Nephron (organoid): ENCODE results near the gene CCDC73.

Source experiments
- H3K27ac Mint-ChIP-seq, 3 experiments: 2 replicates each; pipeline ENCODE4 v1.8.0; 2020; ENCODE audit warnings: mixed read lengths in 3 of 3, mild to moderate bottlenecking in 2 of 3, moderate library complexity in 1 of 3
- H3K27me3 Mint-ChIP-seq: 2 replicates; pipeline ENCODE4 v1.8.0; 2021; ENCODE audit warnings: low read depth, mild to moderate bottlenecking, moderate library complexity, mixed read lengths
- H3K36me3 Mint-ChIP-seq: 2 replicates; pipeline ENCODE4 v1.8.0; 2020; ENCODE audit warnings: low read depth, mixed read lengths
- H3K4me1 Mint-ChIP-seq: 2 replicates; pipeline ENCODE4 v1.8.0; 2020; ENCODE audit warnings: mixed read lengths
- H3K4me3 Mint-ChIP-seq, 3 experiments: 2 replicates each; pipeline ENCODE4 v1.8.0; 2020; ENCODE audit warnings: mild to moderate bottlenecking in 3 of 3, mixed read lengths in 3 of 3, moderate library complexity in 2 of 3
- H3K9me3 Mint-ChIP-seq: 2 replicates; pipeline ENCODE4 v1.8.0; 2020; ENCODE audit warnings: mixed read lengths
- TF ChIP-seq, protein P1 (sequence below), 3 experiments: fragments of 200-600 bp; sonication (generic); IDR thresholded peaks; one replicate each; pipeline ENCODE4 v1.5.0; 2021; ENCODE audit warnings: antibody characterized with exemption in 3 of 3; ENCODE audit not compliant: unreplicated experiment in 3 of 3

CCDC73 gene

GRCh38 chr11:32569313-32569881, 225.1 kb downstream of the CCDC73 start:
- Mint-ChIP-seq H3K9me3 (no peaks in the 10 kb centered on the region), H3K4me1 (peaks cover 32% of the 10 kb centered on the region), H3K36me3 (no peaks in the 10 kb centered on the region), H3K4me3 (no peak overlapping the region), H3K27me3 (no peaks in the 10 kb centered on the region), H3K27ac (peak overlapping the region in 1 of 3 experiments; percentile 43)
- TF ChIP-seq, protein P1, sequence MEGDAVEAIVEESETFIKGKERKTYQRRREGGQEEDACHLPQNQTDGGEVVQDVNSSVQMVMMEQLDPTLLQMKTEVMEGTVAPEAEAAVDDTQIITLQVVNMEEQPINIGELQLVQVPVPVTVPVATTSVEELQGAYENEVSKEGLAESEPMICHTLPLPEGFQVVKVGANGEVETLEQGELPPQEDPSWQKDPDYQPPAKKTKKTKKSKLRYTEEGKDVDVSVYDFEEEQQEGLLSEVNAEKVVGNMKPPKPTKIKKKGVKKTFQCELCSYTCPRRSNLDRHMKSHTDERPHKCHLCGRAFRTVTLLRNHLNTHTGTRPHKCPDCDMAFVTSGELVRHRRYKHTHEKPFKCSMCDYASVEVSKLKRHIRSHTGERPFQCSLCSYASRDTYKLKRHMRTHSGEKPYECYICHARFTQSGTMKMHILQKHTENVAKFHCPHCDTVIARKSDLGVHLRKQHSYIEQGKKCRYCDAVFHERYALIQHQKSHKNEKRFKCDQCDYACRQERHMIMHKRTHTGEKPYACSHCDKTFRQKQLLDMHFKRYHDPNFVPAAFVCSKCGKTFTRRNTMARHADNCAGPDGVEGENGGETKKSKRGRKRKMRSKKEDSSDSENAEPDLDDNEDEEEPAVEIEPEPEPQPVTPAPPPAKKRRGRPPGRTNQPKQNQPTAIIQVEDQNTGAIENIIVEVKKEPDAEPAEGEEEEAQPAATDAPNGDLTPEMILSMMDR (IDR thresholded peaks at IDR 0.05; ENCODE audit: unreplicated experiment in 3 of 3) = no peak

DNA sequence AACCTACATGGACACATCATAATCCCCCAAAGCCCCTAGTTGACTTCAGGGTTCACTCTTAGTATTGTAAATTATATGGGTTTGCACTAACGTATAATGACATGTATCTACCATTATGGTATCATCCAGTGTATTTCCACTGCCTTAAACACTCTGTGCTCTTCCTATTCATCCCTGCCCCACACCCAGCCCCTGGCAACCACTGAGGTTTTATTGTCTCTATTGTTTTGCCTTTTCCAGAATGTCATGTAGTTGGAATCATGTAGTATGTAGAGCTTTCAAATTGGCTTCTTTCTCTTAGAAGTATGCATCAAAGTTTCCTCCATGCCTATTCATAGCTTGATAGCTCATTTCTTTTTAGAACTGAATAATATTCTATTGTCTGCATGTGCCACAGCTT, 227.3 kb downstream of the CCDC73 start:
- Mint-ChIP-seq H3K4me1 (peaks cover 33% of the 10 kb centered on the region), H3K4me3 (no peak overlapping the region), H3K27ac (peak overlapping the region in 1 of 3 experiments; percentile 30), H3K27me3 (no peaks in the 10 kb centered on the region), H3K36me3 (no peaks in the 10 kb centered on the region), H3K9me3 (no peaks in the 10 kb centered on the region)
- TF ChIP-seq, protein P1 (IDR thresholded peaks at IDR 0.05; ENCODE audit: unreplicated experiment in 3 of 3) = no peak

DNA sequence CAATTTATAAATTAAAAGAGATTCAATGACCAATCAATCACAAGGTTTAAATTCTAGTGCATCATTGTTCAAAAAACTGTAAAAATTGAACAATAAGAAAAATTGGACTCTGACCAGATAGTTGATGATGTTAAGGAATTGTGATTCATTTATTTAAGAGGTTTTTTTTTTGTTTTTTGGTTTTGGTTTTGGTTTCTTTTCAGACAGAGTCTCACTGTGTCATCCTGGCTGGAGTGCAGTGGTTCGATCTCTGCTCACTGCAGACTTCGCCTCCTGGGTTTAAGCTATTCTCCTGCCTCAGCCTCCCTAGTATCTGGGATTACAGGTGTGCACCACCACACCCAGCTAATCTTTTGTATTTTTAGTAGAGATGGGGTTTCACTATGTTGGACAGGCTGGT, 227.9 kb downstream of the CCDC73 start:
- TF ChIP-seq, protein P1 (IDR thresholded peaks at IDR 0.05; ENCODE audit: unreplicated experiment in 3 of 3) = no peak
- H3K27ac Mint-ChIP-seq = no peak overlapping the region
- peaks cover 29% of the 10 kb centered on the region for H3K4me1 Mint-ChIP-seq
- H3K9me3 Mint-ChIP-seq = no peaks in the 10 kb centered on the region
- no peaks in the 10 kb centered on the region for H3K36me3 Mint-ChIP-seq
- H3K4me3 Mint-ChIP-seq = no peak overlapping the region
- H3K27me3 Mint-ChIP-seq = no peaks in the 10 kb centered on the region

DNA sequence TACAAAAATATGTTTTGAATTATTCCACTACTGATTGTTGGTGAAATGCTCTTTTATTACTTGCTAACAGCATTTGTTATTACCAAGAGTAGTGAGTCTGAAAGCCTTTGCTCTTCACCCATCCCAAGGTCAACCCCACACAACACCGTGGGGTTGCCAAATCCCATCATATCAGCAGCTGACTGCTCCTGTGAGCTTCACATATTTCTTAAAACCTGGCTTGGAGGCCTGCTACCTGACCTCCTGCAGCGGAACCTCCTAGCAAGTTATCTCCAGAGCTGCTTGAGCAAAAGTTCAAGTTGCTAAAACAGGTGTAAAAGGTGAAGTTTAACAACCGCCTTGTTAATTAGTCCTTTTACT, 230.9 kb downstream of the CCDC73 start:
- no peaks in the 10 kb centered on the region for H3K36me3 Mint-ChIP-seq
- H3K27ac Mint-ChIP-seq = peak overlapping the region; percentile 43 to 79 (median 77)
- TF ChIP-seq, protein P1 (IDR thresholded peaks at IDR 0.05; ENCODE audit: unreplicated experiment in 3 of 3) = no peak
- no peaks in the 10 kb centered on the region for H3K9me3 Mint-ChIP-seq
- H3K27me3 Mint-ChIP-seq = no peaks in the 10 kb centered on the region
- peaks cover 16% of the 10 kb centered on the region for H3K4me1 Mint-ChIP-seq
- H3K4me3 Mint-ChIP-seq = no peak overlapping the region

DNA sequence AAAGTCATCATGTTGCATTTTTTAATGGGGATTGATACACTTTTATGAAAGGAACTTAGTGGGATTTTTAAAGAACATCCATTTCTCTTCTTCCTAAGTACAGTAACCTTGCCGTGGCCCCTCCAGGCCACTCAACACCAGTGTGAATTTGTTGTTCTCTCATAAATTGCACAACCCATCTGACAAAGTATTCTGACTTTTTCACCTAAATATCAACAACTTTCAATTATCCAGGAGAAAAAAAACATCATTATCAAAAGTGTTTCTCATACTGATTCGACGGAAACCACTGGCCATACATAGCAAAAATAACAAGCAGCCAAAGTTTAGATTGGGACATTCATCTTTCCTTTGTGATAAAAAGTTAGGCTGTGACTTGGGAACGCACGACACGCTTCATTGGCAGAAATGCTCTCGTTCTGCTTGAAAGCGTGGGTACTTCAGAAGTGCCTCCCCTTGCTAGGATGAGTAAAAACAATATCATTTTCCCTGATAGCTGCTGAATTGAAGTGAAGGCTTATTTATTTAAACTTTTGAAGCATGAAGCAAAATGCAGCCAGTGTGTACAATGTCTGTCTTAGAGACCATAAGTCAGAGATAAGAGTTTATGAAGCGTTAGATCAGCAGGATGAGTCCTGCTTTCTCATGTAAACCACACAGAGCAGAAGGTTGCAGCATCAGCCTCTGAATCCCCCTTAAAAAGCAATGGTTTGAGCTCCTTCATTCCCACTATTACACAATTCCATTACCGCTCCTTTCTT, 231.4 kb downstream of the CCDC73 start:
- H3K4me1 Mint-ChIP-seq = peaks cover 18% of the 10 kb centered on the region
- TF ChIP-seq, protein P1 (IDR thresholded peaks at IDR 0.05; ENCODE audit: unreplicated experiment in 3 of 3) = no peak
- H3K9me3 Mint-ChIP-seq = no peaks in the 10 kb centered on the region
- H3K36me3 Mint-ChIP-seq = no peaks in the 10 kb centered on the region
- H3K27me3 Mint-ChIP-seq = no peaks in the 10 kb centered on the region
- peak overlapping the region in 1 of 3 experiments; percentile 34 for H3K4me3 Mint-ChIP-seq
- H3K27ac Mint-ChIP-seq = peak overlapping the region; percentile 43 to 79 (median 77)

- Mint-ChIP-seq H3K4me1 (peaks cover 21% of the 10 kb centered on the region), H3K27me3 (no peaks in the 10 kb centered on the region), H3K36me3 (no peaks in the 10 kb centered on the region), H3K9me3 (no peaks in the 10 kb centered on the region), H3K27ac (peak overlapping the region; percentile 11 to 60 (median 43)), H3K4me3 (no peak overlapping the region)
- TF ChIP-seq, protein P1 (IDR thresholded peaks at IDR 0.05; ENCODE audit: unreplicated experiment in 3 of 3) = no peak
Observed at GRCh38 chr11:32561835-32562234, 232.6 kb downstream of the CCDC73 start.
